H1 (cell line): ENCODE results near the gene BRICD5. TPM values are rescaled to one million over a fixed set of nuclear protein-coding genes. Genes with fewer than 3 reads are reported as not detected.

Source experiments
- CTCF ChIA-PET: fragments of 300-600 bp; sonication (Branson Sonifier 250); formaldehyde crosslinking; loops from one replicate; lab custom pipeline; 2021; ENCODE audit not compliant: partially characterized antibody; lab: Charles Lee
- POLR2A ChIA-PET: fragments of 300-600 bp; sonication (Branson Sonifier 250); formaldehyde crosslinking; loops from one replicate; lab custom pipeline; 2021; ENCODE audit warnings: inconsistent platforms; ENCODE audit not compliant: partially characterized antibody; lab: Charles Lee
- DNase-seq, 2 experiments: peaks; one replicate each; pipeline versions ENCODE4 v3.0.0 to v3.0.0-alpha.2; 2010 to 2022; ENCODE audit warnings: low spot score in 2 of 2, low read depth in 1 of 2, mixed read lengths in 1 of 2
- FAIRE-seq: peaks from 2 replicates; lab custom pipeline; 2011; peaks lifted over from hg19 to GRCh38; lab: Jason Lieb, UNC
- H2AFZ ChIP-seq: 2 replicates; pipeline ENCODE4 v1.8.1; 2012; ENCODE audit warnings: low read length, inconsistent platforms
- H2AK5ac ChIP-seq: 2 replicates; pipeline ENCODE4 v1.6.1; 2013; ENCODE audit warnings: low read depth, low read length
- H2BK120ac ChIP-seq: replicated peaks from 2 replicates; pipeline ENCODE3; 2013; ENCODE audit warnings: low read depth, low read length, inconsistent platforms
- H2BK12ac ChIP-seq: 2 replicates; pipeline ENCODE4 v1.6.1; 2013; ENCODE audit warnings: low read depth, low read length
- H2BK15ac ChIP-seq: 2 replicates; pipeline ENCODE4 v1.6.1; 2013; ENCODE audit warnings: low read length
- H2BK20ac ChIP-seq: 2 replicates; pipeline ENCODE4 v1.6.1; 2013; ENCODE audit warnings: low read length
- H2BK5ac ChIP-seq: 2 replicates; pipeline ENCODE4 v1.6.1; 2013; ENCODE audit warnings: low read depth, low read length
- H3K14ac ChIP-seq: 2 replicates; pipeline ENCODE4 v1.6.1; 2013; ENCODE audit warnings: inconsistent platforms; ENCODE audit not compliant: insufficient read length
- H3K18ac ChIP-seq: 2 replicates; pipeline ENCODE4 v1.6.1; 2013; ENCODE audit warnings: low read length; ENCODE audit errors: extremely low read depth
- H3K23ac ChIP-seq: 2 replicates; pipeline ENCODE4 v1.6.1; 2013; ENCODE audit warnings: inconsistent platforms; ENCODE audit not compliant: insufficient read length
- H3K23me2 ChIP-seq: 2 replicates; pipeline ENCODE4 v1.6.1; 2013; ENCODE audit warnings: low read depth, low read length
- H3K27ac ChIP-seq: 2 replicates; pipeline ENCODE4 v1.6.1; 2011; ENCODE audit warnings: low read depth, low read length, inconsistent platforms
- H3K27me3 ChIP-seq, 4 experiments: replicated peaks in 1 of 4; 1 replicate in 1 of 4; 2 replicates in 3 of 4; pipeline versions ENCODE4 v1.6.1 to v1.8.1; 2011 to 2013; ENCODE audit warnings: low read length in 3 of 4, mild to moderate bottlenecking in 3 of 4, inconsistent platforms in 2 of 4, mixed read lengths in 2 of 4, moderate library complexity in 1 of 4; ENCODE audit not compliant: control insufficient read depth in 3 of 4, insufficient read depth in 3 of 4; ENCODE audit errors: extremely low read depth in 1 of 4
- H3K36me3 ChIP-seq, 4 experiments: 2 replicates each; pipeline versions ENCODE4 v1.6.1 to v1.8.1; 2011 to 2013; ENCODE audit warnings: mild to moderate bottlenecking in 4 of 4, low read length in 3 of 4, moderate library complexity in 2 of 4, control low read depth in 1 of 4, inconsistent platforms in 1 of 4; ENCODE audit not compliant: insufficient read depth in 4 of 4, control insufficient read depth in 2 of 4
- H3K4ac ChIP-seq: replicated peaks from 2 replicates; pipeline ENCODE3; 2013; ENCODE audit warnings: low read length, low read depth, mixed read lengths, inconsistent platforms; ENCODE audit not compliant: insufficient read length
- H3K4me1 ChIP-seq, 4 experiments: replicated peaks in 1 of 4; 1 replicate in 1 of 4; 2 replicates in 3 of 4; pipeline versions ENCODE4 v1.6.1 to v1.8.1; 2011 to 2013; ENCODE audit warnings: low read length in 3 of 4, inconsistent platforms in 2 of 4, mixed read lengths in 1 of 4; ENCODE audit not compliant: insufficient read depth in 4 of 4, control insufficient read depth in 3 of 4
- H3K4me2 ChIP-seq, 2 experiments: 2 replicates each; pipeline versions ENCODE4 v1.6.1 to v1.8.1; 2011 to 2013; ENCODE audit warnings: low read depth in 2 of 2, low read length in 2 of 2, control low read depth in 1 of 2, inconsistent platforms in 1 of 2, mild to moderate bottlenecking in 1 of 2; ENCODE audit not compliant: insufficient read depth in 1 of 2
- H3K4me3 ChIP-seq, 4 experiments: fragments of 200-600, 300-600 bp in 1 of 4; sonication (generic), shearing (Covaris generic), sonication (Bioruptor Twin) in 1 of 4; 2 replicates each; pipeline versions ENCODE4 v1.5.1 to v1.8.1; 2011 to 2016; ENCODE audit warnings: low read length in 4 of 4, low read depth in 3 of 4, control low read depth in 2 of 4, inconsistent platforms in 2 of 4, mild to moderate bottlenecking in 2 of 4, mixed read lengths in 1 of 4, moderate library complexity in 1 of 4; ENCODE audit not compliant: insufficient read depth in 2 of 4; ENCODE audit errors: extremely low read depth in 1 of 4
- H3K56ac ChIP-seq: replicated peaks from 2 replicates; pipeline ENCODE3; 2013; ENCODE audit warnings: low read depth, mild to moderate bottlenecking, mixed read lengths, low read length, inconsistent platforms; ENCODE audit not compliant: insufficient read length
- H3K79me1 ChIP-seq: 2 replicates; pipeline ENCODE4 v1.6.1; 2013; ENCODE audit warnings: low read depth, low read length, control low read depth
- H3K79me2 ChIP-seq, 2 experiments: 2 replicates each; pipeline versions ENCODE4 v1.6.1 to v1.8.1; 2012 to 2013; ENCODE audit warnings: low read length in 2 of 2, mild to moderate bottlenecking in 2 of 2, inconsistent platforms in 1 of 2; ENCODE audit not compliant: insufficient read depth in 2 of 2, control insufficient read depth in 1 of 2
- H3K9ac ChIP-seq, 4 experiments: replicated peaks in 1 of 4; 1 replicate in 1 of 4; 2 replicates in 3 of 4; pipeline versions ENCODE4 v1.6.1 to v1.8.1; 2011 to 2013; ENCODE audit warnings: low read depth in 3 of 4, low read length in 3 of 4, control low read depth in 2 of 4, mild to moderate bottlenecking in 2 of 4, moderate library complexity in 2 of 4, inconsistent platforms in 1 of 4; ENCODE audit errors: extremely low read depth in 1 of 4
- H3K9me3 ChIP-seq, 2 experiments: 2 replicates each; pipeline versions ENCODE4 v1.6.1 to v1.8.1; 2012 to 2013; ENCODE audit warnings: mild to moderate bottlenecking in 2 of 2, moderate library complexity in 2 of 2, control low read depth in 1 of 2, inconsistent platforms in 1 of 2, low read depth in 1 of 2, low read length in 1 of 2, mixed read lengths in 1 of 2; ENCODE audit not compliant: insufficient read depth in 2 of 2
- H4K20me1 ChIP-seq, 2 experiments: replicated peaks in 1 of 2; 2 replicates each; pipeline versions ENCODE3 to v1.8.1; 2011 to 2013; ENCODE audit warnings: inconsistent platforms in 2 of 2, low read length in 2 of 2, mild to moderate bottlenecking in 1 of 2; ENCODE audit not compliant: insufficient read depth in 2 of 2, control insufficient read depth in 1 of 2
- H4K5ac ChIP-seq: 2 replicates; pipeline ENCODE4 v1.6.1; 2013; ENCODE audit warnings: low read length, low read depth, mixed read lengths, inconsistent platforms; ENCODE audit not compliant: insufficient read length
- H4K8ac ChIP-seq: 2 replicates; pipeline ENCODE4 v1.8.0; 2013; ENCODE audit warnings: mild to moderate bottlenecking, moderate library complexity, low read length, inconsistent platforms; ENCODE audit not compliant: insufficient read depth; ENCODE audit errors: extremely low read depth
- H4K91ac ChIP-seq: replicated peaks from 2 replicates; pipeline ENCODE3; 2013; ENCODE audit warnings: low read length, mixed read lengths, inconsistent platforms; ENCODE audit not compliant: insufficient read length
- CBX8 ChIP-seq: fragments of 300-800, 300-1000 bp; sonication (generic); IDR thresholded peaks from 2 replicates; pipeline ENCODE4 v1.7.1; 2016; ENCODE audit warnings: low read depth, low read length, borderline replicate concordance
- CEBPB ChIP-seq: IDR thresholded peaks from 2 replicates; pipeline ENCODE4 v1.6.1; 2012; ENCODE audit warnings: low read depth, low read length
- CREB1 ChIP-seq: IDR thresholded peaks from 2 replicates; pipeline ENCODE4 v1.6.1; 2012; ENCODE audit warnings: inconsistent platforms
- EGR1 ChIP-seq: IDR thresholded peaks from 2 replicates; pipeline ENCODE4 v1.6.1; 2011; ENCODE audit warnings: low read depth, low read length, borderline replicate concordance
- GTF2F1 ChIP-seq: IDR thresholded peaks from 2 replicates; pipeline ENCODE4 v1.6.1; 2012; ENCODE audit warnings: low read depth, low read length, improper control_type of control experiment, borderline replicate concordance
- KDM1A ChIP-seq: fragments of 200-600, 300-600 bp; sonication (generic); IDR thresholded peaks from 2 replicates; pipeline ENCODE4 v1.7.1; 2016; ENCODE audit warnings: mild to moderate bottlenecking, low read length, borderline replicate concordance
- KDM4A ChIP-seq: IDR thresholded peaks from one replicate; pipeline ENCODE4 v1.7.1; 2012; ENCODE audit warnings: low read depth, mild to moderate bottlenecking, moderate library complexity, low read length, inconsistent platforms; ENCODE audit not compliant: severe bottlenecking
- NRF1 ChIP-seq: IDR thresholded peaks from 2 replicates; pipeline ENCODE4 v1.6.1; 2011; ENCODE audit warnings: mild to moderate bottlenecking, low read depth, low read length, improper control_type of control experiment
- POLR2AphosphoS5 ChIP-seq: IDR thresholded peaks from 2 replicates; pipeline ENCODE4 v1.6.1; 2011; ENCODE audit warnings: low read depth, low read length
- RBBP5 ChIP-seq: IDR thresholded peaks from 2 replicates; pipeline ENCODE4 v1.7.1; 2012; ENCODE audit warnings: low read depth, mild to moderate bottlenecking, inconsistent platforms, low read length, moderate library complexity, borderline replicate concordance
- SIRT6 ChIP-seq: IDR thresholded peaks from one replicate; pipeline ENCODE4 v1.7.1; 2012; ENCODE audit warnings: low read length, inconsistent platforms
- WGBS, 2 experiments: shearing (Covaris generic) in 1 of 2; methylation state at CpG; one replicate each; pipeline versions ENCODE4 v1.1.6 to v1.1.7; 2013 to 2015; ENCODE audit warnings: low lambda C conversion rate in 2 of 2, mixed read lengths in 2 of 2, inconsistent platforms in 1 of 2, low coverage in 1 of 2, missing lambda C conversion rate in 1 of 2; ENCODE audit not compliant: insufficient replicate concordance in 2 of 2, insufficient coverage in 1 of 2, insufficient read length in 1 of 2; ENCODE audit errors: extremely low coverage in 1 of 2, missing lambda C conversion rate in 1 of 2; 5-methylcytosine and 5-hydroxymethylcytosine counted together
- polyA plus RNA-seq, 7 experiments: library from polyadenylated mRNA; depleted of rRNA in 3 of 7; stranded (reverse) in 5 of 7; unstranded in 2 of 7; fragments of >200 nt in 5 of 7; fragments of 200-250 nt in 2 of 7; gene quantifications; 1 replicate in 5 of 7; 2 replicates in 1 of 7; 4 replicates in 1 of 7; pipeline versions ENCODE4 v1.2.1 to v1.2.3, GENCODE V29; 2011 to 2013; ENCODE audit warnings: missing spikeins in 2 of 7, mixed read lengths in 2 of 7
- total RNA-seq: library from RNA; stranded (reverse); fragmentation: NEBNext Ultra II Directional; extraction: Animal tissue kit (Norgen Biotek cat#: 25700); gene quantifications from 2 replicates; pipeline ENCODE4 v1.2.1, GENCODE V29; 2021
- TF ChIP-seq, protein P1 (sequence below): IDR thresholded peaks from 2 replicates; pipeline ENCODE4 v1.6.1; 2012; ENCODE audit warnings: inconsistent platforms
- TF ChIP-seq, protein P2 (sequence below): IDR thresholded peaks from 2 replicates; pipeline ENCODE4 v1.6.1; 2012; ENCODE audit warnings: low read length, inconsistent platforms

BRICD5 gene
- total and polyA plus RNA-seq, 2 of the 8 experiments (the other 6 are each of a cell fraction or from before 2014, with no cell fraction given) = 8.5 to 14.2 TPM

DNA sequence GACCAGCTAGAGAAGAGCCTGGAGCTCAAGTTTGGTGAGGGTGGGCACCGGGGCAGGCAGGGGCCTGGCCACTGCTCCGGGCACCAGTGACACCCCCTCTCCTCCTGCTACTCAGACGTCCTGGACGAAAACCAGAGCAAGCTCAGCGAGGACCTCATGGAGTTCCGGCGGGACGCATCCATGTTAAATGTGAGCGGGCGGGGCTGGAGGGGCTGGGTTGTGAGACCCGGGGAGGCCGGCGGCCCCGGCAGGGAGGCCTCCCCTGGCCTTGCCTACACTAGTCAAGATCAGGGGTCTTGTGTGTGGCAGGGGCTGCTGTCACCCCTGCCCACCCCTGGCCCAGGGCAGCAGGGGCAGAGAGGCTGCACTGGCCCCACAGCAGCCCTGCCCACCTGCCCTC lies 37.3 kb downstream of the BRICD5 start:
- Histone ChIP-seq H3K4me1 (no peaks in the 10 kb centered on the region; a peak in 1 of 7 replicates), H2BK15ac (no peak overlapping the region), H3K4me3 (no peak overlapping the region), H3K27me3 (no peaks in the 10 kb centered on the region), H3K18ac (no peak overlapping the region), H3K56ac (no peak overlapping the region), H3K27ac (no peak overlapping the region), H2BK120ac (no peak overlapping the region), H2BK20ac (no peak overlapping the region), H2AK5ac (no peak overlapping the region), H4K5ac (no peak overlapping the region), H2AFZ (no peak overlapping the region), H3K23ac (no peak overlapping the region), H3K9ac (no peak overlapping the region), H3K79me1 (no peaks in the 10 kb centered on the region), H4K8ac (no peak overlapping the region), H3K79me2 (no peaks in the 10 kb centered on the region), H3K9me3 (no peaks in the 10 kb centered on the region), H2BK5ac (no peak overlapping the region), H2BK12ac (no peak overlapping the region), H3K4ac (no peak overlapping the region), H3K14ac (no peak overlapping the region), H3K23me2 (no peaks in the 10 kb centered on the region), H3K4me2 (no peak overlapping the region), H3K36me3 (peaks cover 24 to 68% (median 37%) of the 10 kb centered on the region in 4 experiments), H4K20me1 (peaks cover 2 to 29% of the 10 kb centered on the region in 2 experiments), H4K91ac (no peak overlapping the region)
- POLR2A ChIA-PET = interaction anchor here (0.8 to 13.5 kb wide), 6 partner anchors 13 to 127 kb away, joined by 3 to 312 read pairs (median 3); partner anchors contain the start of genes MLST8 and TRAF7
- FAIRE-seq (no peak), DNase-seq (no peak)
- CTCF ChIA-PET = no interaction called here
- 97% methylated on average over 9 of the region's 14 CpGs; no CpG with 5 or more reads in 1 of the 2 experiments for WGBS, 2 experiments
- no peak for TF ChIP-seq RBBP5
- no peak for TF ChIP-seq CEBPB
- no peak for TF ChIP-seq CREB1
- TF ChIP-seq NRF1 = no peak
- TF ChIP-seq, protein P1, sequence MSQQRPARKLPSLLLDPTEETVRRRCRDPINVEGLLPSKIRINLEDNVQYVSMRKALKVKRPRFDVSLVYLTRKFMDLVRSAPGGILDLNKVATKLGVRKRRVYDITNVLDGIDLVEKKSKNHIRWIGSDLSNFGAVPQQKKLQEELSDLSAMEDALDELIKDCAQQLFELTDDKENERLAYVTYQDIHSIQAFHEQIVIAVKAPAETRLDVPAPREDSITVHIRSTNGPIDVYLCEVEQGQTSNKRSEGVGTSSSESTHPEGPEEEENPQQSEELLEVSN = no peak
- TF ChIP-seq GTF2F1 = no peak
- no peak for TF ChIP-seq KDM4A
- TF ChIP-seq KDM1A = no peak
- no peak for TF ChIP-seq SIRT6
- TF ChIP-seq EGR1 = no peak
- TF ChIP-seq POLR2AphosphoS5 = no peak
- TF ChIP-seq CBX8 = no peak
- TF ChIP-seq, protein P2, sequence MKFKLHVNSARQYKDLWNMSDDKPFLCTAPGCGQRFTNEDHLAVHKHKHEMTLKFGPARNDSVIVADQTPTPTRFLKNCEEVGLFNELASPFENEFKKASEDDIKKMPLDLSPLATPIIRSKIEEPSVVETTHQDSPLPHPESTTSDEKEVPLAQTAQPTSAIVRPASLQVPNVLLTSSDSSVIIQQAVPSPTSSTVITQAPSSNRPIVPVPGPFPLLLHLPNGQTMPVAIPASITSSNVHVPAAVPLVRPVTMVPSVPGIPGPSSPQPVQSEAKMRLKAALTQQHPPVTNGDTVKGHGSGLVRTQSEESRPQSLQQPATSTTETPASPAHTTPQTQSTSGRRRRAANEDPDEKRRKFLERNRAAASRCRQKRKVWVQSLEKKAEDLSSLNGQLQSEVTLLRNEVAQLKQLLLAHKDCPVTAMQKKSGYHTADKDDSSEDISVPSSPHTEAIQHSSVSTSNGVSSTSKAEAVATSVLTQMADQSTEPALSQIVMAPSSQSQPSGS = no peak
